Activated naive CD8-positive, alpha-beta T cell treated with anti-CD3 and anti-CD28 coated beads for 36 hours (primary cell): ENCODE results near the gene SMYD1. TPM values are rescaled to one million over a fixed set of nuclear protein-coding genes. Genes with fewer than 3 reads are reported as not detected.

Experiments used
- DNase-seq: peaks from one replicate; pipeline ENCODE4 v3.0.0; 2021
- H3K27ac Mint-ChIP-seq: one replicate; pipeline ENCODE4 v1.8.0; 2022; ENCODE audit warnings: mild to moderate bottlenecking, moderate library complexity, mixed read lengths
- H3K27me3 Mint-ChIP-seq: one replicate; pipeline ENCODE4 v1.8.0; 2022; ENCODE audit warnings: mild to moderate bottlenecking, mixed read lengths
- H3K36me3 Mint-ChIP-seq: one replicate; pipeline ENCODE4 v1.8.0; 2021; ENCODE audit warnings: mild to moderate bottlenecking, mixed read lengths
- H3K4me1 Mint-ChIP-seq: one replicate; pipeline ENCODE4 v1.8.0; 2021; ENCODE audit warnings: mixed read lengths
- H3K4me3 Mint-ChIP-seq: one replicate; pipeline ENCODE4 v1.8.0; 2022; ENCODE audit warnings: mild to moderate bottlenecking, moderate library complexity, mixed read lengths
- H3K9me3 Mint-ChIP-seq: one replicate; pipeline ENCODE4 v1.8.0; 2022; ENCODE audit warnings: mixed read lengths
- total RNA-seq, 2 experiments: library from RNA; stranded (reverse); gene quantifications; one replicate each; pipeline ENCODE4 v1.2.3, GENCODE V29; 2021

SMYD1 gene
- total RNA-seq, 2 experiments from 2014 or later = not detected

DNA sequence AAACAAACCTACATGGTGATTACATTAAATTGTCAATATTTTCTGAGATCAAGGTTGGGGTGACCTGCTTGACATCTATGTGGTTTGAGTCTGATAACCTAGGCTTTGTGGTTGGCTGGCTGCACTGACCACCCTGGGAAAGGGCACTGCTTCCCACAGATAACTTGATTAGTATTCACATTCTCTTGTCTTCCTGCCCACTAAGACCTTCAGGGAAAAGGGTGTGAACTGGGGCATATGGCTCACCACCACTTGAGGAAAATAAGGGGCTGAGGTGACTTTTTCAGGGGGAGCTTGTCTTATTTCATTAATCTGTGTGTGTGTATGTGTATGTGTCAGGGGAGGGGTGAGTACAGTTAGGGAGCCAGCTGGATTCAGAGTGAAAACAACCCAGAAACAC lies 1.5 kb downstream of the SMYD1 start:
- H3K9me3 Mint-ChIP-seq = no peaks in the 10 kb centered on the region
- peaks cover 3% of the 10 kb centered on the region for H3K27me3 Mint-ChIP-seq
- no peaks in the 10 kb centered on the region for H3K4me1 Mint-ChIP-seq
- no peak overlapping the region for H3K27ac Mint-ChIP-seq
- no peaks in the 10 kb centered on the region for H3K36me3 Mint-ChIP-seq
- no peak for DNase-seq
- H3K4me3 Mint-ChIP-seq = no peak overlapping the region

DNA sequence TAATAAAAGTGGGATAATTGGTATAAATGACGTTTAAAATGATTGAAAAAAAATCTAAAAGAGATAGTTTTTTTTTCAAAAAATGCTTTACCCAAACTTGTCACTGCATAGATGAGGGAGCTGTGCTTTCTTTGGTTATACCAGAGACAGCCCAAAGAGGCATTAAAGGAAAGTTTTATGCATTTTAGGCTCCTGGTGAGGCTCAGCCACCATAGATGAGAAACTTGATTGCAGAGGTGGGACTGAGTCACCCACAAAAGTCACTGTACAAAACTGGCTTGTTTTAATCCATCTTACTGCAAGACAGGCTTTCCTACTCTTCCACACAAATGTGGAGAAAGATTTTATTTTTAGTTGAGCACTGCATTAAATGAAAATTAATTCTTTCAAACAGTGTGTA lies 2.4 kb downstream of the SMYD1 start:
- Mint-ChIP-seq H3K27me3 (peaks cover 3% of the 10 kb centered on the region), H3K4me1 (no peaks in the 10 kb centered on the region), H3K27ac (no peak overlapping the region), H3K9me3 (no peaks in the 10 kb centered on the region), H3K36me3 (no peaks in the 10 kb centered on the region), H3K4me3 (no peak overlapping the region)
- no peak for DNase-seq

DNA sequence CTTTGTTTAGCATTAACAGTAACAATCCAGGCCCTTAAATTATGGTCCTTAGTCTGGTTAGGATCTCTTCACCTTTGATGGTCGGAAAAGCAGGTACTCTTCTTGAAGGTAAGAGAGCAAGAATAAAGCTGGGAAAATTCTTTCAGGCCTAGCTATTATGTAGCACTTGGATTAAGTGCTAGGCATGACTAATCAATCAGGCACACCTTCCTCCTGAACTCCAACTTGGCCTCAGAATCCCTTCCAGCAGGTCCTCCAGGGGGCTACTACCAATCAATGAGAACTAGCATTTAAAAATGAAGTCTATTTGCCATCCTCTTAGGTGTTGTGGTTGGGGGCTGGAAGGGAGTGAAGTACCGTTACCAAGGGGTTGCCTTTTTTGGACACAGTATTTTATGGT lies 3.7 kb downstream of the SMYD1 start:
- Mint-ChIP-seq H3K4me1 (no peaks in the 10 kb centered on the region), H3K27me3 (peaks cover 3% of the 10 kb centered on the region), H3K27ac (no peak overlapping the region), H3K36me3 (no peaks in the 10 kb centered on the region), H3K9me3 (no peaks in the 10 kb centered on the region), H3K4me3 (no peak overlapping the region)
- no peak for DNase-seq

DNA sequence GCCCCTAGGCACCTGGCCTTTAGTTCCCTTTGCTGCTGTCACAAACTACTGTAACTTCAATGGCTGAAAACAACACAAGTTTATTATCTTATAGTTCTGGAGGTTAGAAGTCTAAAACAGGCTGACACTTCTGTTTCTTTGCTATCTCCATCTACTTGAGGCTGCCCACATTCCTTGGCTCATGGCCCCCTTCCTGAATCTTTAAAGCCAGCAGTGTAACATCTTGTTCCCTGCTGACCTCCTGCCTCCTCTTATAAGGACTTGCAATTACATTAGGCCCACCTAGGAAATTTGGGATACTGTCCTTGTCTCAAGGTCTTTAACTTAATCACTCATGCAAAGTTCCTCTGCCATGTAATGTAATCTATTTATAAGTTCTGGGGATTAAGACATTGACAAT lies 6.5 kb downstream of the SMYD1 start:
- Mint-ChIP-seq H3K9me3 (no peaks in the 10 kb centered on the region), H3K27me3 (no peaks in the 10 kb centered on the region), H3K27ac (no peak overlapping the region), H3K4me3 (no peak overlapping the region), H3K4me1 (no peaks in the 10 kb centered on the region), H3K36me3 (no peaks in the 10 kb centered on the region)
- DNase-seq = no peak

DNA sequence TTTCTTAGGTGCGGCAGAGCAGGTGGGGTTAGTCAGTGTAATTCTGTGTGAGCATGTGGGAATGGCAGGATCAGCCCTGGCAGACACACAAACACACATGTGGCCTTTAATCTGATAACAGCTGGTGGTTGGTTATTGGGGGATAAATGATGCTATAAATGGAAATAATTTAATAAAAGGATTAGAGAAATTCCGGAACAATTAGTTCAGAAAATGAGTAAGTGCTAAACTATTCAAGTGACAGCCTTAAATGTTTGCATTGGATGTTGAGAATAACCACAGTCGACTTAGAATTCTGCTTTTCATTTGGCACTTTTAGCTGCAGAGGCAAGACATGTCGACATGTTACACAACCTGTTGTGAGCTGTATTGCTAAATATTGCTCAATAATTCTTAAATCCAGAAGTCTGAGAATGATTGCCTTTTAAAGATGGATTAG lies 7.2 kb downstream of the SMYD1 start:
- H3K27me3 Mint-ChIP-seq = no peaks in the 10 kb centered on the region
- no peaks in the 10 kb centered on the region for H3K36me3 Mint-ChIP-seq
- no peak overlapping the region for H3K4me3 Mint-ChIP-seq
- H3K9me3 Mint-ChIP-seq = no peaks in the 10 kb centered on the region
- DNase-seq = no peak
- no peaks in the 10 kb centered on the region for H3K4me1 Mint-ChIP-seq
- no peak overlapping the region for H3K27ac Mint-ChIP-seq

DNA sequence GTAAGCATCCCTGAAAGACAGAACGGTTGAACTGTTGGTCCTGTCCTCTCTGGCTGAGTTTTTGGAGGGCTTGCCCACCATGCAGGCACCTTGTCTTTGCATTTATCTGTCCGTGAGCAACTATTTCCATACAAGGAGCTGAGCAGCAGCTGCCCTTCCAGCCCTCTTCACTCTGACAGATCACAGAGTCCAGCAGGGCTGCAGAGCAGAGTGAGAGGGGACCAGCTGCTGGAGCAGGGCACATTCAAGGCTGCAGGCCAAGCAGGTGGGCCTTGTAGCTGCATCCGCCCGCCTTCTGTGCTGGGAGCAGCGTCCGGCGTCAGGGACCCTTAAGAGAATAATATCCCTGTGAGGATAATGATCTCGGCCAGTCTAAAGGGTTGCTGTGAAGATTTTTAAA lies 9.5 kb downstream of the SMYD1 start:
- Mint-ChIP-seq H3K4me1 (no peaks in the 10 kb centered on the region), H3K36me3 (no peaks in the 10 kb centered on the region), H3K9me3 (no peaks in the 10 kb centered on the region), H3K27me3 (no peaks in the 10 kb centered on the region), H3K4me3 (no peak overlapping the region), H3K27ac (no peak overlapping the region)
- no peak for DNase-seq

DNA sequence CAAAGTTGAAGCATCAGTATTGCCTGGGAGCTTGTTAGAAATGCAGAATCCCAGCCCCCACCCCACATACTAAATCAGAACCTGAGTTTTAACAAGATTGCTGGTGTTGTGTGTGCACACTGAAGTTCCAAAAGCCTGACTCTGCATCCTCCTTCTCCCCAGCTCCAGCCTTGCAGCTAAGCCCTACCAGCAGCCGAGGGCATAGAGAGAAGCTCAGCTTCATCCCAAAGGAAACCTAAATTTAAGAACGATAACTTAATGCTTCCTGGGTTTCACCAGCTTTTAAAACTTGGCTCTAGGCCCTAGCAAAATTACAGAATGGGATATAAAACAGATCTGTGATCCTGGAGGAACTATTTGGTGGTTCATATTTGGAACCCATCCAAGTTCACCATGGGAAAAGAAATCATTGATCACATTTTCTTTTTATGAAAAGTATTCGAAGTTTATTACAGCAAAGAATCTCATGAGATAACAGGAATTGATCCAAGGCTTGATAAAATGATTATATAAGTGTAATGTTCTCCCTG lies 11.1 kb downstream of the SMYD1 start:
- Mint-ChIP-seq H3K9me3 (no peaks in the 10 kb centered on the region), H3K27ac (no peak overlapping the region), H3K4me1 (no peaks in the 10 kb centered on the region), H3K27me3 (no peaks in the 10 kb centered on the region), H3K4me3 (no peak overlapping the region), H3K36me3 (no peaks in the 10 kb centered on the region)
- no peak for DNase-seq

DNA sequence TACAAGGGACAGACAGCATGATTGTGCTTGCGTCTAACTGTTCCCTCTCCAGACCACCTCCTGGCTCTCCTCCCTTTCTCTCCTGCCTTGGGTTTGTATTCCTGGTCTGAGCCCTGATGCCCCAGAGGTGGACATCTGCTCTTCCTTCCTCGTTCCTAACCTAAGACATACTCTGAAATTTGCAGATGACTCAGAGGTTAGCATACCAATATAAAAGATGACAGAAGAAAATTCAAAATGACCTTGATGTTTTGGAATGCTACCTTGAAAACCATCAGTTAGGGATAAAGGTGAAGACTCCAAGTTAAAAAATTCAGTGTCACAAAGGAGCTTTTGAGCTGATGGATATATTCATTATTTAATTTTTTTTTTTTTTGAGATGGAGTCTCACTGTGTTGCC lies 12.9 kb downstream of the SMYD1 start:
- H3K9me3 Mint-ChIP-seq = no peaks in the 10 kb centered on the region
- H3K27ac Mint-ChIP-seq = no peak overlapping the region
- H3K27me3 Mint-ChIP-seq = no peaks in the 10 kb centered on the region
- no peaks in the 10 kb centered on the region for H3K4me1 Mint-ChIP-seq
- no peak overlapping the region for H3K4me3 Mint-ChIP-seq
- H3K36me3 Mint-ChIP-seq = no peaks in the 10 kb centered on the region
- DNase-seq = no peak

DNA sequence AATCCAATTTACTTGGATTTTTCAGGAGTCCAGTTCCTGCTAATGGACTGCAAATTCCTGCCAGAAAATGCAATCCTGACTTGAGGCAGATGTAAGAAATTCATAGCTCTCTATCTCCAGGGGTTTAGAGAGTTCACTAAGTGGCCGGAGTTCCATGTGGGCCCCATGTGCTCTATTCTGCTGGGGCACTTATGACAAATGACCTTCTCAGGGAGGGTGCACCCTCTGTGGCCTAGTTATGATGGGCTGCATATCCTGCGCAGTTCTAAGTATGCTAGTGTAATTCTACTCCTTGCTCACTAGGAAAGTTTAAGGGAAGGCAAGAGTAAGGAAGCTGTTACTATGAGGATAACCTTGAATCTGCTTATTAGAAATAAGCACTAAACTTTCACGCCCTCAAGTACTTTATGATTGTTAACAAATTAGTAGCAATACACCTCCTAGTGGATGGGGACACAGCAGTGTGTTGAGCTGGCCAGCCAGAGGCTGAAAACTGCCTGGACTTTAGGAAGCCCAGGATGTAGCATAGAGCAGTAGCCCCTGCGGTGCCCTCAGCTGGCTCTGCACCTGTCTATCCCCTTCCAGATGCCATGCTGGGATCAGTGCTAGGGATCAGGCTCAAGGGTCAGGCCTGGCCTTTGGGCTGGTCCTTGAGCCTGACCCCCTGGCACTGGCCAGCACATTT lies 14.4 kb downstream of the SMYD1 start:
- no peaks in the 10 kb centered on the region for H3K36me3 Mint-ChIP-seq
- no peaks in the 10 kb centered on the region for H3K4me1 Mint-ChIP-seq
- H3K4me3 Mint-ChIP-seq = no peak overlapping the region
- DNase-seq = no peak
- H3K27me3 Mint-ChIP-seq = no peaks in the 10 kb centered on the region
- H3K27ac Mint-ChIP-seq = no peak overlapping the region
- no peaks in the 10 kb centered on the region for H3K9me3 Mint-ChIP-seq

DNA sequence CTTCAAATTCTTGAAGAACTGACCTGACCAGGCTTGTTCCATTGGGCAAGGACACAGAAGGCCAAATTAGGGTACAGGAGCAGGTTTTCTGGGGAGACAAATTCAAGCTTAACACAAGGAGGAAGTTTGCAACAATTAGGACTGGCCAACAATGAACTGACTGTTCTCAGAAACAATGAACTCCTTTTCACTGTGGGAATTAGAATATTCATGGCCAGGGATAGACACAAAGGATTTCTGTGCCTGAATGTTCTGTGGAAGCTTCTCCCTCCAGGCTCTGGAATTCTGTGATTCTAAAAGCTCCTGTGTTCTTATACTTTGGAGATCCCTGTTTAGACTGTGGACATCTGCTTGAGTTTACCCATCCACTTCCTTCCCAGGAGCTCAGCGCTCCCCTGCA lies 15.2 kb downstream of the SMYD1 start:
- Mint-ChIP-seq H3K27ac (no peak overlapping the region), H3K36me3 (no peaks in the 10 kb centered on the region), H3K4me1 (no peaks in the 10 kb centered on the region), H3K9me3 (no peaks in the 10 kb centered on the region), H3K4me3 (no peak overlapping the region), H3K27me3 (no peaks in the 10 kb centered on the region)
- no peak for DNase-seq

DNA sequence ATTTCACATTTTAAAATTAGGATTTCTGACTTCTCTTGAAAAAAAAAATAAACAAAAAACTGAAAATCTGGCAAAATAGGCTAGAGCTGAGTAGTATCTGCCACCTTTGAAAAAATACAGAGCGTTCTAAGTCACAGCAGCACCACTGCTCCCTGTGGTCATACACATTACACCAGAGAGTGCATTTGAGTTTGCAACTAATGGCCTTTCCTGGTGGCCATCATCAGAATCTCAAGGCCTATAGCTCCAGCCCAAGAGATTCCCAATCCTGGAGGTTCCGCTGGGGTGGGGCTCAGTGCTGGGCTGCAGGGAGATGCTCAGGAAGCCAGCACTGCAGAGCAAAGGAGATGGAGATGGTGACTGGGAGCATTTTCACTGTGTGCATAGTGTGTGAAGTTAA lies 17.5 kb downstream of the SMYD1 start:
- Mint-ChIP-seq H3K27ac (no peak overlapping the region), H3K27me3 (no peaks in the 10 kb centered on the region), H3K36me3 (no peaks in the 10 kb centered on the region), H3K4me3 (no peak overlapping the region), H3K9me3 (no peaks in the 10 kb centered on the region), H3K4me1 (peaks cover 4% of the 10 kb centered on the region)
- DNase-seq = no peak

DNA sequence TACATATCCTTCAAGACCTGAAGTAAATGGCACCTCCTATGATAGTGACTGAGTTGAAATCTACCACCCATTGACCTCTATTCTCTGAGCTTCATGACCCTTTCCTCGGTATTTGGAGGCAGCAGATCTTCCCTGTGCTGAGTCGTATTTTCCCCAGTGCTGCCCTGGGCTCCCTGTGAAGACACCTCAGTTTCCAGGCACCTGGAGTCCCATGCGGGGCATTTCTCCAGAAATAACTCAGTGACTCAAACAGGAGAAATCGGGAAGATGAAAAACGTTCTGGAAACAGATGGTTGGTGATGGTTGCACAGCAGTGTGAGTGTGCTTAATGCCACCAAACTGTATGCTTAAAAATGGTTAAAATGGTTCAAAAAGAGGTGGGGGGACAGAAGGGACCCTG lies 18.0 kb downstream of the SMYD1 start:
- no peaks in the 10 kb centered on the region for H3K9me3 Mint-ChIP-seq
- H3K27me3 Mint-ChIP-seq = no peaks in the 10 kb centered on the region
- H3K4me3 Mint-ChIP-seq = no peak overlapping the region
- DNase-seq = no peak
- peaks cover 9% of the 10 kb centered on the region for H3K4me1 Mint-ChIP-seq
- H3K27ac Mint-ChIP-seq = no peak overlapping the region
- H3K36me3 Mint-ChIP-seq = no peaks in the 10 kb centered on the region

DNA sequence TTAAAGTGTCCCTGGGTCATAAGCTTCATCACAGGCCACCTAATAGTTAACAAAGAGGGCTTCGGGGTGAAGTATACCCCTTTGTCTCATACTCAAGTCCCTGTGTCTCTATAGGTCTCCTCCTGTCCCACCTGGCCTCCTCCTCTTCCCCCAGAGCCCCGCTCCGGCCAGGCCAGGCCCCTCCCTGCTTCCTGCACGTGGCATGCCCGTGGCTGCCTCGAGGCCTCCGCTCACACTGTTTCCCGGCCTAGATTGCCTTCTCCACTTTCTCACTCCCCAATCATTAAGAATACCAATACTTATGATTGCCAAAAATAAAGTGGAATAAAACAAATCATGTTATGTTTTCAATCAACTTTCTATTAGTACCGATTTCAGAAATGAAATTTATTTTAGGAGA lies 18.8 kb downstream of the SMYD1 start:
- Mint-ChIP-seq H3K9me3 (no peaks in the 10 kb centered on the region), H3K36me3 (no peaks in the 10 kb centered on the region), H3K4me1 (peaks cover 17% of the 10 kb centered on the region), H3K27ac (no peak overlapping the region), H3K27me3 (no peaks in the 10 kb centered on the region), H3K4me3 (no peak overlapping the region)
- DNase-seq = no peak

DNA sequence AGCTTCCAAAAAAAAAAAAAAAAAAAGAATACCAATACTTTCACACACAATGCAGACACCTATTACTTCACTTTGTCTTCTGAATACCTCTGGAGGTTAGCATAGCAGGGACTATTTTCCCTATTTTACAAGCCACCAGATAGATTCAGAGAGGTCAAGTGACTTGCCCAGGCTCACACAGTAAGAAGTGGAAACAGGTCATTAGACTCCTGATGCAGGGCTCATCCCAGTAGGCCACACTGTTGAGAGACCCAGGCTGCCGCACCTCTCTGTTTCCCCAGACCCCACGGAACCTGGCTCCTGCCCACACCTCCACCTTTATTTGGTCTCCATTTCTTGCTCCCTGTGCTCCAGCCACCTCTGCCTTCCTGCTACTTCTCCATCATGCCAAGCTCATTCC lies 19.4 kb downstream of the SMYD1 start:
- DNase-seq = no peak
- Mint-ChIP-seq H3K9me3 (no peaks in the 10 kb centered on the region), H3K36me3 (no peaks in the 10 kb centered on the region), H3K4me1 (peaks cover 18% of the 10 kb centered on the region), H3K4me3 (no peak overlapping the region), H3K27me3 (no peaks in the 10 kb centered on the region), H3K27ac (no peak overlapping the region)

DNA sequence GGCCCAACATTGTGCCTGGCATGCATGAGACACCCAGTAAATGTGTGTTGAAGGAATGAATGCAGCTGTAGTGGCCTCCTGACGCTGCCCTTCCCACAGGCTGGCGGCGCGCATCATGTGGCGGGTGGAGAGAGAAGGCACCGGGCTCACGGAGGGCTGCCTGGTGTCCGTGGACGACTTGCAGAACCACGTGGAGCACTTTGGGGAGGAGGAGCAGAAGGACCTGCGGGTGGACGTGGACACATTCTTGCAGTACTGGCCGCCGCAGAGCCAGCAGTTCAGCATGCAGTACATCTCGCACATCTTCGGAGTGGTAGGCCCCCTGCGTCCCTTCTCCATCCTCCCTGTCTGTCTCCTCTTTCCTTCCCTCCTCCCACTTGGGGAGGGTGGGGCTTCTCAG lies 20.1 kb downstream of the SMYD1 start:
- no peaks in the 10 kb centered on the region for H3K9me3 Mint-ChIP-seq
- H3K4me1 Mint-ChIP-seq = peaks cover 18% of the 10 kb centered on the region
- no peaks in the 10 kb centered on the region for H3K27me3 Mint-ChIP-seq
- H3K4me3 Mint-ChIP-seq = no peak overlapping the region
- no peak for DNase-seq
- no peaks in the 10 kb centered on the region for H3K36me3 Mint-ChIP-seq
- no peak overlapping the region for H3K27ac Mint-ChIP-seq

DNA sequence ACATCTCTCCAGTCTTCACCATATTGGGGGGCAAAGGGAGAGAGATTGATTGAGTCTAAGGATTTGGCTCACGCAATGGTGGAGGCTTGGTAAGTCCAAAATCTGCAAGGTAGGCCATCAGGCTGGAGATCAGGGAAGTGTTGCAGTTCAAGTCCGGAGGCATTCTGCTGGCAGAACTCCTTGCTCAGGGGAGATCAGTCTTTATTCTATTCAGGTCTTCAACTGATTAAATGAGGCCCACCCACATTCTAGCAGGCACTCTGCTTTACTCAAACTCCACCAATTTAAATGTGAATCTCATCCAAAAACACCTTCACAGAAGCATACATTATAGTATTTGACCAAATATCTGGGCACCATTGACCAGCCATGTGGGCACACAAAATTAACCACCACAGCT lies 21.4 kb downstream of the SMYD1 start:
- no peaks in the 10 kb centered on the region for H3K36me3 Mint-ChIP-seq
- no peak overlapping the region for H3K27ac Mint-ChIP-seq
- H3K9me3 Mint-ChIP-seq = no peaks in the 10 kb centered on the region
- peaks cover 18% of the 10 kb centered on the region for H3K4me1 Mint-ChIP-seq
- H3K4me3 Mint-ChIP-seq = no peak overlapping the region
- H3K27me3 Mint-ChIP-seq = no peaks in the 10 kb centered on the region
- no peak for DNase-seq
